Activated CD8-positive, alpha-beta memory T cell treated with anti-CD3 and anti-CD28 coated beads for 48 hours (primary cell): ENCODE data around the gene COA3.
"Not testable (repeated sequence)": the region's sequence is repeated elsewhere in the genome, so short reads cannot be mapped to it uniquely, and the experiment has no call there.

ENCODE experiments used
- DNase-seq, 3 experiments: peaks; one replicate each; pipeline ENCODE4 v3.0.0-alpha.2; 2020; ENCODE audit warnings: low read depth in 2 of 3, low spot score in 2 of 3

COA3 gene

GRCh38 chr17:42782166-42783061, 16.1 kb downstream of the COA3 start:
- DNase-seq = no peak

GRCh38 chr17:42781639-42782165, 16.8 kb downstream of the COA3 start:
- no peak for DNase-seq

GRCh38 chr17:42780851-42781638, 17.5 kb downstream of the COA3 start:
- no peak for DNase-seq

- DNase-seq = no peak
Observed at GRCh38 chr17:42779936-42780850, 18.3 kb downstream of the COA3 start, which contains the start of gene WNK4. TSS of gene WNK4 (plus strand) at chr17:42780610. CDS start at chr17:42780699, 89 bp downstream.

- no peak for DNase-seq
Observed at GRCh38 chr17:42779304-42779935, 19.1 kb downstream of the COA3 start.

- no peak for DNase-seq
Observed at GRCh38 chr17:42778570-42778969, 19.9 kb downstream of the COA3 start.

- DNase-seq = no peak
Observed at GRCh38 chr17:42775534-42776098, 22.9 kb downstream of the COA3 start.

- DNase-seq = no peak
Observed at GRCh38 chr17:42774066-42774745, 24.3 kb downstream of the COA3 start.

- peak; percentile 45 to 55 (median 45) for DNase-seq
Observed at GRCh38 chr17:42773290-42774035, 25.0 kb downstream of the COA3 start, which contains the start of gene VPS25. TSS of gene VPS25 (plus strand) at chr17:42773449. CDS start at chr17:42773476, 27 bp downstream.

GRCh38 chr17:42772945-42773289, 25.6 kb downstream of the COA3 start:
- no peak for DNase-seq

- not testable (repeated sequence) for DNase-seq
Observed at GRCh38 chr17:42769964-42770363, 28.5 kb downstream of the COA3 start.

- not testable (repeated sequence) for DNase-seq
Observed at GRCh38 chr17:42768006-42768405, 30.5 kb downstream of the COA3 start.

GRCh38 chr17:42767512-42767911, 31.0 kb downstream of the COA3 start:
- no peak for DNase-seq

- DNase-seq = no peak
Observed at GRCh38 chr17:42766124-42766523, 32.4 kb downstream of the COA3 start.

- DNase-seq = no peak
Observed at GRCh38 chr17:42761638-42762037, 36.9 kb downstream of the COA3 start.

GRCh38 chr17:42760652-42761581, 37.6 kb downstream of the COA3 start, which contains the start of gene RAMP2:
TSS of gene RAMP2 (plus strand) at chr17:42761227. CDS start at chr17:42761262, 35 bp downstream.
- no peak for DNase-seq

GRCh38 chr17:42759982-42760651, 38.4 kb downstream of the COA3 start:
- no peak for DNase-seq
